GM23338 (cell line): ENCODE results near the gene MITF. TPM values are rescaled to one million over a fixed set of nuclear protein-coding genes. Genes with fewer than 3 reads are reported as not detected.

Experiments used
- ATAC-seq: fragments of 200-7000 bp; cut with Tn5 transposase; 3 replicates; pipeline ENCODE4 v1.9.1; 2020
- DNase-seq: peaks from one replicate; pipeline ENCODE4 v3.0.0-alpha.2; 2015; ENCODE audit warnings: low spot score
- H2AFZ ChIP-seq: fragments of 200-600 bp; sonication (generic); 2 replicates; pipeline ENCODE4 v1.8.0; 2016; ENCODE audit warnings: antibody characterized with exemption, mild to moderate bottlenecking, moderate library complexity
- H3F3A ChIP-seq: fragments of 200-600 bp; sonication (generic); replicated peaks from 2 replicates; pipeline ENCODE4 v1.8.0; 2017; ENCODE audit warnings: antibody characterized with exemption, mixed run types, low read depth
- H3K27ac ChIP-seq: fragments of 200-600 bp; sonication (generic); 2 replicates; pipeline ENCODE4 v1.6.1; 2016; ENCODE audit warnings: low read depth
- H3K27me3 ChIP-seq: fragments of 200-600 bp; sonication (generic); 2 replicates; pipeline ENCODE4 v1.8.0; 2016; ENCODE audit warnings: mild to moderate bottlenecking, mixed run types, moderate library complexity; ENCODE audit not compliant: insufficient read depth
- H3K36me3 ChIP-seq: fragments of 200-600 bp; sonication (generic); 2 replicates; pipeline ENCODE4 v1.8.0; 2016; ENCODE audit warnings: mild to moderate bottlenecking; ENCODE audit not compliant: insufficient read depth
- H3K4me1 ChIP-seq: fragments of 200-600 bp; sonication (generic); 2 replicates; pipeline ENCODE4 v1.8.0; 2016; ENCODE audit warnings: mild to moderate bottlenecking, moderate library complexity; ENCODE audit not compliant: insufficient read depth
- H3K4me2 ChIP-seq: fragments of 200-600 bp; sonication (generic); 2 replicates; pipeline ENCODE4 v1.7.1; 2017; ENCODE audit warnings: mixed run types
- H3K4me3 ChIP-seq: fragments of 200-600 bp; sonication (generic); 2 replicates; pipeline ENCODE4 v1.6.1; 2016; ENCODE audit warnings: mixed run types
- H3K79me2 ChIP-seq: fragments of 200-600 bp; sonication (generic); replicated peaks from 2 replicates; pipeline ENCODE4 v1.8.0; 2017; ENCODE audit warnings: mild to moderate bottlenecking; ENCODE audit not compliant: insufficient read depth
- H3K9me2 ChIP-seq: fragments of 200-600 bp; sonication (generic); 2 replicates; pipeline ENCODE4 v1.8.0; 2017; ENCODE audit not compliant: insufficient read depth
- H4K20me1 ChIP-seq: fragments of 200-600 bp; sonication (generic); replicated peaks from 2 replicates; pipeline ENCODE4 v1.8.0; 2017; ENCODE audit warnings: mild to moderate bottlenecking; ENCODE audit not compliant: insufficient read depth
- H3K27ac Mint-ChIP-seq: 2 replicates; pipeline ENCODE4 v1.8.0; 2020; ENCODE audit warnings: inconsistent platforms, mild to moderate bottlenecking, moderate library complexity, mixed read lengths
- H3K27me3 Mint-ChIP-seq: 3 replicates; pipeline ENCODE4 v1.8.0; 2022; ENCODE audit warnings: low read depth, mild to moderate bottlenecking, moderate library complexity, mixed read lengths, inconsistent platforms; ENCODE audit not compliant: insufficient read depth, poor library complexity
- H3K36me3 Mint-ChIP-seq: 3 replicates; pipeline ENCODE4 v1.8.0; 2021; ENCODE audit warnings: low read depth, mild to moderate bottlenecking, inconsistent platforms, moderate library complexity, mixed read lengths
- H3K4me1 Mint-ChIP-seq: 3 replicates; pipeline ENCODE4 v1.8.0; 2020; ENCODE audit warnings: mild to moderate bottlenecking, inconsistent platforms, mixed read lengths
- H3K4me3 Mint-ChIP-seq: 3 replicates; pipeline ENCODE4 v1.8.0; 2021; ENCODE audit warnings: moderate library complexity, mild to moderate bottlenecking, inconsistent platforms, mixed read lengths
- H3K9me3 Mint-ChIP-seq: 3 replicates; pipeline ENCODE4 v1.8.0; 2020; ENCODE audit warnings: moderate library complexity, mild to moderate bottlenecking, inconsistent platforms, mixed read lengths
- NANOG ChIP-seq: IDR thresholded peaks from 2 replicates; pipeline ENCODE4 v1.6.1; 2016; ENCODE audit warnings: antibody characterized with exemption, borderline replicate concordance
- polyA plus RNA-seq: library from polyadenylated mRNA; unstranded; fragments of >200 nt; fragmentation: Nextera tagmentation; extraction: Ambion mirVana; gene quantifications from 2 replicates; pipeline ENCODE4 v1.2.1, GENCODE V29; 2016
- total RNA-seq: library from RNA; depleted of rRNA; stranded (reverse); fragments of >200 nt; shearing (Covaris generic); gene quantifications from 2 replicates; pipeline ENCODE4 v1.2.3, GENCODE V29; 2014
- TF ChIP-seq, protein P1 (sequence below): IDR thresholded peaks from one replicate; pipeline ENCODE4 v1.6.1; 2018; ENCODE audit warnings: antibody characterized with exemption; ENCODE audit not compliant: unreplicated experiment
- TF ChIP-seq, protein P2 (sequence below): fragments of 250-450 bp; sonication (Bioruptor Pico); IDR thresholded peaks from 2 replicates; pipeline ENCODE4 v1.5.0; 2020; ENCODE audit warnings: mild to moderate bottlenecking, moderate library complexity

The MITF gene
- total and polyA plus RNA-seq, 2 experiments from 2014 or later = 1.9 to 2.4 TPM

DNA sequence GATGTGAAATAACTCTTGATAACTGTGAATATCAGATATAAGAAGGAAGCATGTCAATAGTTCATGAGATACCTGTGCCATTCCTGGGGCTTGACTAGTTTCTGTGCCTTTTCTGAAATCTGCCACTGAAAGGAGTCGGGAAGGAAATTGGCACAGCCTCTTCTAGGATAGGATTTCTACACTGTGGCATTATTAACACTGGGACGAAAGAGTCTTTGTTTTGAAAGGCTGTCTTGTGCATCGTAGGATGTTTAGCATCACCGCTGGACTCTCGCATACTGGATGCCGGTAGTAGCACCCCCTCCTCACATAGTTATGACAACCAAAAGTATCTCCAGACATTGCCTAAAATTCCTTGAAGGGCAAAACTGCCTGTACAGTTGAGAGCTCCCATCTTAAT lies 182.4 kb downstream of the MITF start:
- Histone ChIP-seq H4K20me1 (no peaks in the 10 kb centered on the region), H3K4me2 (no peak overlapping the region), H3K27me3 (no peaks in the 10 kb centered on the region), H3K4me3 (no peak overlapping the region), H3K4me1 (no peaks in the 10 kb centered on the region), H3F3A (no peaks in the 10 kb centered on the region), H2AFZ (no peak overlapping the region), H3K9me2 (no peaks in the 10 kb centered on the region; the same call in 1 of the 2 replicates), H3K36me3 (no peaks in the 10 kb centered on the region), H3K79me2 (no peaks in the 10 kb centered on the region), H3K27ac (no peak overlapping the region)
- H3K27me3 Mint-ChIP-seq = peaks cover 4% of the 10 kb centered on the region
- no peaks in the 10 kb centered on the region for H3K4me1 Mint-ChIP-seq
- H3K9me3 Mint-ChIP-seq = peaks cover 5% of the 10 kb centered on the region; the same call in 2 of the 3 replicates
- H3K27ac Mint-ChIP-seq = no peak overlapping the region
- TF ChIP-seq, protein P1, sequence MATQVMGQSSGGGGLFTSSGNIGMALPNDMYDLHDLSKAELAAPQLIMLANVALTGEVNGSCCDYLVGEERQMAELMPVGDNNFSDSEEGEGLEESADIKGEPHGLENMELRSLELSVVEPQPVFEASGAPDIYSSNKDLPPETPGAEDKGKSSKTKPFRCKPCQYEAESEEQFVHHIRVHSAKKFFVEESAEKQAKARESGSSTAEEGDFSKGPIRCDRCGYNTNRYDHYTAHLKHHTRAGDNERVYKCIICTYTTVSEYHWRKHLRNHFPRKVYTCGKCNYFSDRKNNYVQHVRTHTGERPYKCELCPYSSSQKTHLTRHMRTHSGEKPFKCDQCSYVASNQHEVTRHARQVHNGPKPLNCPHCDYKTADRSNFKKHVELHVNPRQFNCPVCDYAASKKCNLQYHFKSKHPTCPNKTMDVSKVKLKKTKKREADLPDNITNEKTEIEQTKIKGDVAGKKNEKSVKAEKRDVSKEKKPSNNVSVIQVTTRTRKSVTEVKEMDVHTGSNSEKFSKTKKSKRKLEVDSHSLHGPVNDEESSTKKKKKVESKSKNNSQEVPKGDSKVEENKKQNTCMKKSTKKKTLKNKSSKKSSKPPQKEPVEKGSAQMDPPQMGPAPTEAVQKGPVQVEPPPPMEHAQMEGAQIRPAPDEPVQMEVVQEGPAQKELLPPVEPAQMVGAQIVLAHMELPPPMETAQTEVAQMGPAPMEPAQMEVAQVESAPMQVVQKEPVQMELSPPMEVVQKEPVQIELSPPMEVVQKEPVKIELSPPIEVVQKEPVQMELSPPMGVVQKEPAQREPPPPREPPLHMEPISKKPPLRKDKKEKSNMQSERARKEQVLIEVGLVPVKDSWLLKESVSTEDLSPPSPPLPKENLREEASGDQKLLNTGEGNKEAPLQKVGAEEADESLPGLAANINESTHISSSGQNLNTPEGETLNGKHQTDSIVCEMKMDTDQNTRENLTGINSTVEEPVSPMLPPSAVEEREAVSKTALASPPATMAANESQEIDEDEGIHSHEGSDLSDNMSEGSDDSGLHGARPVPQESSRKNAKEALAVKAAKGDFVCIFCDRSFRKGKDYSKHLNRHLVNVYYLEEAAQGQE = no peak
- TF ChIP-seq, protein P2, sequence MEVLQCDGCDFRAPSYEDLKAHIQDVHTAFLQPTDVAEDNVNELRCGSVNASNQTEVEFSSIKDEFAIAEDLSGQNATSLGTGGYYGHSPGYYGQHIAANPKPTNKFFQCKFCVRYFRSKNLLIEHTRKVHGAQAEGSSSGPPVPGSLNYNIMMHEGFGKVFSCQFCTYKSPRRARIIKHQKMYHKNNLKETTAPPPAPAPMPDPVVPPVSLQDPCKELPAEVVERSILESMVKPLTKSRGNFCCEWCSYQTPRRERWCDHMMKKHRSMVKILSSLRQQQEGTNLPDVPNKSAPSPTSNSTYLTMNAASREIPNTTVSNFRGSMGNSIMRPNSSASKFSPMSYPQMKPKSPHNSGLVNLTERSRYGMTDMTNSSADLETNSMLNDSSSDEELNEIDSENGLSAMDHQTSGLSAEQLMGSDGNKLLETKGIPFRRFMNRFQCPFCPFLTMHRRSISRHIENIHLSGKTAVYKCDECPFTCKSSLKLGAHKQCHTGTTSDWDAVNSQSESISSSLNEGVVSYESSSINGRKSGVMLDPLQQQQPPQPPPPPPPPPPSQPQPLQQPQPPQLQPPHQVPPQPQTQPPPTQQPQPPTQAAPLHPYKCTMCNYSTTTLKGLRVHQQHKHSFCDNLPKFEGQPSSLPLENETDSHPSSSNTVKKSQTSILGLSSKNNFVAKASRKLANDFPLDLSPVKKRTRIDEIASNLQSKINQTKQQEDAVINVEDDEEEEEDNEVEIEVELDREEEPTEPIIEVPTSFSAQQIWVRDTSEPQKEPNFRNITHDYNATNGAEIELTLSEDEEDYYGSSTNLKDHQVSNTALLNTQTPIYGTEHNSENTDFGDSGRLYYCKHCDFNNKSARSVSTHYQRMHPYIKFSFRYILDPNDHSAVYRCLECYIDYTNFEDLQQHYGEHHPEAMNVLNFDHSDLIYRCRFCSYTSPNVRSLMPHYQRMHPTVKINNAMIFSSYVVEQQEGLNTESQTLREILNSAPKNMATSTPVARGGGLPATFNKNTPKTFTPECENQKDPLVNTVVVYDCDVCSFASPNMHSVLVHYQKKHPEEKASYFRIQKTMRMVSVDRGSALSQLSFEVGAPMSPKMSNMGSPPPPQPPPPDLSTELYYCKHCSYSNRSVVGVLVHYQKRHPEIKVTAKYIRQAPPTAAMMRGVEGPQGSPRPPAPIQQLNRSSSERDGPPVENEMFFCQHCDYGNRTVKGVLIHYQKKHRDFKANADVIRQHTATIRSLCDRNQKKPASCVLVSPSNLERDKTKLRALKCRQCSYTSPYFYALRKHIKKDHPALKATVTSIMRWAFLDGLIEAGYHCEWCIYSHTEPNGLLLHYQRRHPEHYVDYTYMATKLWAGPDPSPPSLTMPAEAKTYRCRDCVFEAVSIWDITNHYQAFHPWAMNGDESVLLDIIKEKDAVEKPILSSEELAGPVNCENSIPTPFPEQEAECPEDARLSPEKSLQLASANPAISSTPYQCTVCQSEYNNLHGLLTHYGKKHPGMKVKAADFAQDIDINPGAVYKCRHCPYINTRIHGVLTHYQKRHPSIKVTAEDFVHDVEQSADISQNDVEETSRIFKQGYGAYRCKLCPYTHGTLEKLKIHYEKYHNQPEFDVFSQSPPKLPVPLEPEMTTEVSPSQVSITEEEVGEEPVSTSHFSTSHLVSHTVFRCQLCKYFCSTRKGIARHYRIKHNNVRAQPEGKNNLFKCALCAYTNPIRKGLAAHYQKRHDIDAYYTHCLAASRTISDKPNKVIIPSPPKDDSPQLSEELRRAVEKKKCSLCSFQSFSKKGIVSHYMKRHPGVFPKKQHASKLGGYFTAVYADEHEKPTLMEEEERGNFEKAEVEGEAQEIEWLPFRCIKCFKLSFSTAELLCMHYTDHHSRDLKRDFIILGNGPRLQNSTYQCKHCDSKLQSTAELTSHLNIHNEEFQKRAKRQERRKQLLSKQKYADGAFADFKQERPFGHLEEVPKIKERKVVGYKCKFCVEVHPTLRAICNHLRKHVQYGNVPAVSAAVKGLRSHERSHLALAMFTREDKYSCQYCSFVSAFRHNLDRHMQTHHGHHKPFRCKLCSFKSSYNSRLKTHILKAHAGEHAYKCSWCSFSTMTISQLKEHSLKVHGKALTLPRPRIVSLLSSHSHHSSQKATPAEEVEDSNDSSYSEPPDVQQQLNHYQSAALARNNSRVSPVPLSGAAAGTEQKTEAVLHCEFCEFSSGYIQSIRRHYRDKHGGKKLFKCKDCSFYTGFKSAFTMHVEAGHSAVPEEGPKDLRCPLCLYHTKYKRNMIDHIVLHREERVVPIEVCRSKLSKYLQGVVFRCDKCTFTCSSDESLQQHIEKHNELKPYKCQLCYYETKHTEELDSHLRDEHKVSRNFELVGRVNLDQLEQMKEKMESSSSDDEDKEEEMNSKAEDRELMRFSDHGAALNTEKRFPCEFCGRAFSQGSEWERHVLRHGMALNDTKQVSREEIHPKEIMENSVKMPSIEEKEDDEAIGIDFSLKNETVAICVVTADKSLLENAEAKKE (CRISPR knock-in tag) = no peak
- TF ChIP-seq NANOG = no peak
- no peak overlapping the region for H3K4me3 Mint-ChIP-seq
- ATAC-seq (no peak), DNase-seq (no peak)
- no peaks in the 10 kb centered on the region for H3K36me3 Mint-ChIP-seq
